Heart right ventricle (tissue), 16 donors: ENCODE measurements around the gene SPATA6L. TPM values are rescaled to one million over a fixed set of nuclear protein-coding genes. Genes with fewer than 3 reads are reported as not detected.
"Not testable (repeated sequence)": the region's sequence is repeated elsewhere in the genome, so short reads cannot be mapped to it uniquely, and the experiment has no call there.

ENCODE experiments used
- ATAC-seq, 8 donors: fragments of 200-7000 bp; cut with Tn5 transposase; one replicate each; pipeline ENCODE4 v1.9.1; 2020; ENCODE audit warnings: mild to moderate bottlenecking in 8 of 8, moderate library complexity in 8 of 8, moderate number of reproducible peaks in 1 of 8
- DNase-seq, 2 donors: peaks; one replicate each; pipeline ENCODE4 v3.0.0-alpha.2; 2020
- H3K27ac ChIP-seq, 10 donors: fragments of 200-600 bp; sonication (generic) in 2 of 10; one replicate each; pipeline versions ENCODE4 v1.5.0 to v1.8.0; 2020 to 2022; ENCODE audit warnings: mild to moderate bottlenecking in 3 of 10
- H3K27me3 ChIP-seq, 7 donors: fragments of 200-600 bp; one replicate each; pipeline ENCODE4 v1.8.0; 2021 to 2022; ENCODE audit warnings: mild to moderate bottlenecking in 2 of 7
- H3K36me3 ChIP-seq, 9 donors: fragments of 200-600 bp; sonication (generic) in 1 of 9; one replicate each; pipeline versions ENCODE4 v1.5.0 to v1.8.0; 2020 to 2022; ENCODE audit warnings: mild to moderate bottlenecking in 2 of 9
- H3K4me1 ChIP-seq, 9 donors: fragments of 200-600 bp; sonication (generic) in 1 of 9; one replicate each; pipeline versions ENCODE4 v1.5.0 to v1.8.0; 2020 to 2022; ENCODE audit warnings: mild to moderate bottlenecking in 4 of 9
- H3K4me3 ChIP-seq, 10 donors: fragments of 200-600 bp; sonication (generic) in 2 of 10; one replicate each; pipeline versions ENCODE4 v1.5.0 to v1.8.0; 2020 to 2022; ENCODE audit warnings: mild to moderate bottlenecking in 7 of 10, moderate library complexity in 2 of 10
- H3K9me3 ChIP-seq, 11 donors: fragments of 200-600 bp in 10 of 11; sonication (generic) in 2 of 11; one replicate each; pipeline versions ENCODE4 v1.5.0 to v1.8.0; 2013 to 2022; ENCODE audit warnings: mild to moderate bottlenecking in 2 of 11, control low read depth in 1 of 11, moderate library complexity in 1 of 11
- WGBS, 2 donors: extraction: QIAGEN DNeasy Blood & Tissue Kit; methylation state at CpG; one replicate each; pipeline ENCODE4 v1.1.7; 2013; ENCODE audit warnings: inconsistent platforms in 1 of 2; 5-methylcytosine and 5-hydroxymethylcytosine counted together
- intact Hi-C, 10 donors: fragments of 100-400 bp; cut with DNase I; formaldehyde crosslinking; loops; one replicate each; pipeline versions ENCODE4 v1.11.1 to v1.14.2; 2022
- polyA plus RNA-seq, 2 donors: library from polyadenylated mRNA; stranded (reverse); fragments of 200-250 nt; gene quantifications; one replicate each; pipeline ENCODE4 v1.2.3, GENCODE V29; 2013
- total RNA-seq, 10 donors: library from RNA; stranded (reverse); fragmentation: NEBNext Ultra II Directional in 3 of 10; extraction: Animal tissue kit (Norgen Biotek cat#: 25700) in 3 of 10; gene quantifications; one replicate each; pipeline versions ENCODE4 v1.2.1 to v1.2.4, GENCODE V29; 2021 to 2023
- TF ChIP-seq, protein P1 (sequence below), 9 donors: fragments of 200-600 bp; sonication (generic) in 2 of 9; IDR thresholded peaks; one replicate each; pipeline versions ENCODE4 v1.5.0 to v1.8.0; 2021 to 2022; ENCODE audit warnings: antibody characterized with exemption in 9 of 9, mild to moderate bottlenecking in 5 of 9, moderate library complexity in 1 of 9
- donor health status: Arrhythmogenic right ventricular cardiomyopathy.
- donor health status: ischemic (EF 13 %, LVEDD 7.1; RV severe dilation, severe dysfunction).
- donor health status: healthy with polysubstance abuse.
- donor health status: DM: no; HTN: yes; CAD: no.
- donor health status: DM: no; HTN: no; CAD: no.
- donor health status: ischemic (EF 25% LVEDD 6.9; RV normal size, moderate dysfunction).
- donor health status: ischemic (EF 25% LVEDD 5.7; RV mildly dilated, moderate dysfunction).
- donor health status: healthy.
- donor health status: DM: yes; HTN: yes; CAD: no.
- donor health status: Ischemic cardiomyopathy.
- donor health status: ischemic (EF 35%, LVEDD 5.7; RV mildly dilated, moderate dysfunction).
- donor health status: nonischemic (EF 11% LVEDD 7.7; RV severe dilation, severe dysfunction).
- donor health status: DM: yes; HTN: yes; CAD: no.
- donor health status: PGD.
- donor health status: ischemic (EF 29% LVEDD 5.4; RV normal size, mild dysfunction).
- donor health status: nonischemic (EF 23%, LVEDD 6.1; RV moderate dilation, normal function).

SPATA6L gene
- total and polyA plus RNA-seq, 12 donors = 0.36 to 1.9 (median 1.1) TPM

DNA sequence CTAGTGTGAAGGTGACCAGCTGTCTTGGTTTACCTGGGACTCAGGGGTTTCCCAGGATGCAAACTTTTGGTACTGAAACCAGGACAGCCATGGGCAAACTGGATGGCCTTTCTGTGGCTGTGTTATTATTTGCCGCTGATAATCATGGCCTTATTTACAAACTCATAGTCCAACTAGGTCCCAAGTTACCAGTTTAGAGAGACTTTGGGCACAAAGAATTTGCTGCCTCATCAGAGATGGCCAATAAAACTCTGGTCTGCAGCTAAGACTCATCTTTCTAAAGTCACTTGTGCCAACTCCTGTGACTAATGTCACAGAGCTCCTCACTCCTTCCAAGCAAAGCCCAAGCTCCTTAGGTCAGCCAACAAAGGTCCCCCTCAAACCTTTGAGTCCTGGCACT lies 51.7 kb downstream of the SPATA6L start:
- no peak overlapping the region for H3K27ac ChIP-seq
- ATAC-seq = no peak
- no peaks in the 10 kb centered on the region for H3K4me1 ChIP-seq
- intact Hi-C loops = no loop called here
- no peaks in the 10 kb centered on the region for H3K9me3 ChIP-seq
- TF ChIP-seq, protein P1, sequence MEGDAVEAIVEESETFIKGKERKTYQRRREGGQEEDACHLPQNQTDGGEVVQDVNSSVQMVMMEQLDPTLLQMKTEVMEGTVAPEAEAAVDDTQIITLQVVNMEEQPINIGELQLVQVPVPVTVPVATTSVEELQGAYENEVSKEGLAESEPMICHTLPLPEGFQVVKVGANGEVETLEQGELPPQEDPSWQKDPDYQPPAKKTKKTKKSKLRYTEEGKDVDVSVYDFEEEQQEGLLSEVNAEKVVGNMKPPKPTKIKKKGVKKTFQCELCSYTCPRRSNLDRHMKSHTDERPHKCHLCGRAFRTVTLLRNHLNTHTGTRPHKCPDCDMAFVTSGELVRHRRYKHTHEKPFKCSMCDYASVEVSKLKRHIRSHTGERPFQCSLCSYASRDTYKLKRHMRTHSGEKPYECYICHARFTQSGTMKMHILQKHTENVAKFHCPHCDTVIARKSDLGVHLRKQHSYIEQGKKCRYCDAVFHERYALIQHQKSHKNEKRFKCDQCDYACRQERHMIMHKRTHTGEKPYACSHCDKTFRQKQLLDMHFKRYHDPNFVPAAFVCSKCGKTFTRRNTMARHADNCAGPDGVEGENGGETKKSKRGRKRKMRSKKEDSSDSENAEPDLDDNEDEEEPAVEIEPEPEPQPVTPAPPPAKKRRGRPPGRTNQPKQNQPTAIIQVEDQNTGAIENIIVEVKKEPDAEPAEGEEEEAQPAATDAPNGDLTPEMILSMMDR (IDR thresholded peaks at IDR 0.05) = no peak
- no peak for DNase-seq
- no peaks in the 10 kb centered on the region for H3K27me3 ChIP-seq
- WGBS, 2 donors = 96 to 100% methylated on average over 1 of the region's 1 CpG
- H3K4me3 ChIP-seq = no peak overlapping the region
- peaks cover 0 to 16% (median 0%) of the 10 kb centered on the region in 9 donors for H3K36me3 ChIP-seq

DNA sequence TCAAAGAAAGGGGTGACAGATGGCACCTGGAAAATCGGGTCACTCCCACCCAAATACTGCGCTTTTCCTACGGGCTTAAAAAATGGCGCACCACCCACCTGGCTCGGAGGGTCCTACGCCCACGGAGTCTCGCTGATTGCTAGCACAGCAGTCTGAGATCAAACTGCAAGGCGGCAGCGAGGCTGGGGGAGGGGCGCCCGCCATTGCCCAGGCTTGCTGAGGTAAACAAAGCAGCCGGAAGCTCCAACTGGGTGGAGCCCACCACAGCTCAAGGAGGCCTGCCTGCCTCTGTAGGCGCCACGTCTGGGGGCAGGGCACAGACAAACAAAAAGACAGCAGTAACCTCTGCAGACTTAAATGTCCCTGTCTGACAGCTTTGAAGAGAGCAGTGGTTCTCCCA lies 60.2 kb downstream of the SPATA6L start:
- 77 to 84% methylated on average over 11 to 13 of the region's 15 CpGs for WGBS, 2 donors
- not testable (repeated sequence) for H3K4me1 ChIP-seq, DNase-seq, H3K27ac ChIP-seq, ATAC-seq, H3K9me3 ChIP-seq, H3K4me3 ChIP-seq, H3K27me3 ChIP-seq
- intact Hi-C loops = loop anchor here in 2 of 10 donors (10.0 kb wide), 3 partner anchors 111 to 221 kb away; partner anchors contain the start of genes AK3 (in 1 of the 2) and SLC1A1 (in 1 of the 2)
- peaks cover 0 to 10% (median 0%) of the 10 kb centered on the region in 9 donors for H3K36me3 ChIP-seq

DNA sequence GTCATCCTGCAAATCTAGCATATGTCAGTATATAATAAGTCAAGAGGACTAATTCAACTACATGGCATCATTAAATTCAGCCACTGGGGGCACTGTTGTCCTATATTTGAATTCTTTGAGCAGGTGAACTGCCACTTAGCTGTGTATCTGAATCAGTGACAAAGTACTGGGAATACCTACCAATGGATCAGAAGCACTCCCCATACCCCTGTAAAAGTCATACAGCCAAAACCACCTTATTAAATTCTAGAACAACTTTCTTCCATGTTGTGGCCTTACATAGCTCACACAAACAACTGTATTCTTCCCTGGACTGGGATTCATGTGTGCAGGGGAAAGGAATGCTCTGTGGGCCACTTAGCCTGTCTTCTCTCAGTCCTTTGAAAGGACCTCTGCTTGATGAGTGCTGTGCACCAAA lies 61.6 kb downstream of the SPATA6L start:
- Histone ChIP-seq H3K4me1 (no peaks in the 10 kb centered on the region), H3K4me3 (no peak overlapping the region), H3K27ac (no peak overlapping the region), H3K9me3 (no peaks in the 10 kb centered on the region), H3K27me3 (no peaks in the 10 kb centered on the region), H3K36me3 (peaks cover 0 to 14% (median 0%) of the 10 kb centered on the region in 9 donors)
- peak in 7 of 8 donors; percentile 58 to 85 (median 74) for ATAC-seq
- intact Hi-C loops = loop anchor here in 3 of 10 donors (5.0 to 10.0 kb wide), 4 partner anchors 52 to 220 kb away; partner anchors contain the start of genes AK3 (in 1 of the 3) and SLC1A1 (in 1 of the 3)
- TF ChIP-seq, protein P1 (IDR thresholded peaks at IDR 0.05) = peak; percentile 71 to 80 (median 75)
- DNase-seq = peak in 1 of 2 donors; percentile 80

DNA sequence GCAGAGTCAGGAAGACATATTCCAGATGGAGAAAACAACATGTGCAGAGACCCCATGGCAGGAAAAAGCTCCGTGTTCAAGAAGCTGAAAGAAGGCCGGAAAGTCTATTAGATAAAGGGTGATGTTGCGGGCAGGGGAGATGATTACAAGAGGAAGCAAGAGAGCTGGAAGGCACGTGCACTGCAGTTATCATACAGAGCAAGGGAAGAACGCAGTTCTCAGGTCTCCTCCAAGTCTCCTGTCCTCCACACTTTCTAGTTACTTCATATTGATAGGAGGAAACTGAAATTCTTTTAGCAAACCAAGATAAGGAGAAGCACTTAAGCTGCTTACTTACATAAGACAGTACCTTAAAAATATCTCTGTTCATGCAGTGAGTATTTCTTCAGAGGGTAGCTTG lies 62.5 kb downstream of the SPATA6L start:
- peaks cover 0 to 14% (median 0%) of the 10 kb centered on the region in 9 donors for H3K36me3 ChIP-seq
- WGBS, 2 donors = 58 to 61% methylated on average over 5 of the region's 5 CpGs
- H3K27ac ChIP-seq = no peak overlapping the region
- H3K9me3 ChIP-seq = no peaks in the 10 kb centered on the region
- intact Hi-C loops = loop anchor here in 3 of 10 donors (5.0 to 10.0 kb wide), 4 partner anchors 52 to 219 kb away; partner anchors contain the start of genes AK3 (in 1 of the 3) and SLC1A1 (in 1 of the 3)
- DNase-seq (no peak), ATAC-seq (no peak)
- H3K4me3 ChIP-seq = no peak overlapping the region
- no peaks in the 10 kb centered on the region for H3K27me3 ChIP-seq
- H3K4me1 ChIP-seq = no peaks in the 10 kb centered on the region
- TF ChIP-seq, protein P1 (IDR thresholded peaks at IDR 0.05) = no peak

DNA sequence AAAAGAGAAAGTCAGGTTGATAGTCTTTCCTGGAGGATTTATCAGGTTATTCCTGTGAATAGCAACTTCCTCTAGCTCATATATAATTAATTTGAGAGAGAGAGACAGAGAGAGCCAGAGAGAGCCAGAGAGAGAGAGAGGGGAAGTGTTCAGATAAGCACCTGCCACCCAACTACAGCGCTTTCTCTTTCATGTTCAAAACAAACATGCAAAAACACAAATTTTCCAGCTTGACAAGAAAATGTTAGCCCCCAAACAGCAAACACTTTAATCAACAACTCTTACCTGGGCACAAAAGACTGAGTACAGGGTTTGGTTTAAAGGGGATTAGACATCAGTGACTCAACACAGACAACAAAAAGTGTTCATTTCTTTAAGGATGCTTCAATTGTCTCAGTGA lies 65.9 kb downstream of the SPATA6L start:
- intact Hi-C loops = loop anchor here in 3 of 10 donors (5.0 to 10.0 kb wide), 4 partner anchors 48 to 216 kb away; partner anchors contain the start of genes AK3 (in 1 of the 3) and SLC1A1 (in 1 of the 3)
- no peaks in the 10 kb centered on the region for H3K9me3 ChIP-seq
- 84 to 93% methylated on average over 1 of the region's 1 CpG for WGBS, 2 donors
- H3K27ac ChIP-seq = no peak overlapping the region
- TF ChIP-seq, protein P1 (IDR thresholded peaks at IDR 0.05) = no peak
- H3K4me1 ChIP-seq = peaks cover 0 to 15% (median 7%) of the 10 kb centered on the region in 9 donors
- ATAC-seq (no peak), DNase-seq (no peak)
- no peaks in the 10 kb centered on the region for H3K27me3 ChIP-seq
- peaks cover 0 to 14% (median 0%) of the 10 kb centered on the region in 9 donors for H3K36me3 ChIP-seq
- H3K4me3 ChIP-seq = no peak overlapping the region
